ENCODE results near the gene PKDREJ. TPM values are rescaled to one million over a fixed set of nuclear protein-coding genes. Genes with fewer than 3 reads are reported as not detected.

PKDREJ gene
- polyA plus RNA-seq, 1 donor (not counting 4 experiments of a cell fraction or from before 2014, with no cell fraction given), result 0.01 TPM

DNA sequence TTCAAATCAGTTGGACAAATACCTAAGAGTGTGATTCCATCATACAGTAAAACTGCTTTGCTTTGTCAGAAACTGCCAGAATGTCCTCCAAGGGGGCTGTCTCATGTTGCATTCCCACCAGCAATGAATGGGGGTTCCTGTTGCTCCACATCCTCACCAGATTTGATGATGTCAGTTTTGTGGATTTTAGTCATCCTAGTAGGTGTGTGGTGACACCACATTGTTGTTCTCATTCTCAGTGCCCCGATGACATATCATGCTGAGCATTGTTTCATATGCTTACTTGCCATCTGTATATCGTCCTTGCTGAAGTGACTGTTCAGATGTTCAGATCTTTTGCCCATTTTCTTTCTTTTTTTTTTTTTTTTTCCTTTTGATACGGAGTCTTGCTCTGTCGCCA, 50.1 kb downstream of the PKDREJ start:
- Histone ChIP-seq H2AFZ (ENCODE audit: control insufficient read depth, low read length) (no peak overlapping the region), H3K4me3 (ENCODE audit: control insufficient read depth in 2 of 3, extremely low read depth in 1 of 3, insufficient read depth in 2 of 3, low read depth in 1 of 3, low read length in 3 of 3) (no peak overlapping the region), H3K4me1 (ENCODE audit: control insufficient read depth, extremely low read depth, insufficient read depth, low read length) (no peaks in the 10 kb centered on the region), H3K9ac (ENCODE audit: control insufficient read depth, extremely low read depth, insufficient read depth, low read length) (no peak overlapping the region), H3K9me3 (ENCODE audit: control insufficient read depth, low read depth, low read length) (peaks cover 3% of the 10 kb centered on the region), H4K20me1 (ENCODE audit: control insufficient read depth, extremely low read depth, insufficient read depth, low read length) (no peaks in the 10 kb centered on the region), H3K36me3 (ENCODE audit: control insufficient read depth in 2 of 2, extremely low read depth in 1 of 2, insufficient read depth in 2 of 2, low read length in 2 of 2) (peaks cover 0 to 5% of the 10 kb centered on the region in 2 experiments), H3K27me3 (ENCODE audit: control insufficient read depth, extremely low read depth, insufficient read depth, low read length) (no peaks in the 10 kb centered on the region), H3K79me2 (ENCODE audit: control insufficient read depth, insufficient read depth, low read length) (no peaks in the 10 kb centered on the region), H3K27ac (ENCODE audit: control insufficient read depth, insufficient read depth, low read length) (no peak overlapping the region), H3K4me2 (ENCODE audit: control insufficient read depth, extremely low read depth, insufficient read depth, low read depth, low read length) (no peak overlapping the region), H3K9me1 (ENCODE audit: control insufficient read depth, extremely low read depth, insufficient read depth, low read length) (no peaks in the 10 kb centered on the region)
- dilution Hi-C loops (cut with MboI; ENCODE audit: extremely low pct_ligation_motif_present, low sequenced_read_pairs), result no loop called here
- DNase-seq (ENCODE audit: low read depth, low spot score), result no peak
- no peak for FAIRE-seq
- TF ChIP-seq, protein P1, sequence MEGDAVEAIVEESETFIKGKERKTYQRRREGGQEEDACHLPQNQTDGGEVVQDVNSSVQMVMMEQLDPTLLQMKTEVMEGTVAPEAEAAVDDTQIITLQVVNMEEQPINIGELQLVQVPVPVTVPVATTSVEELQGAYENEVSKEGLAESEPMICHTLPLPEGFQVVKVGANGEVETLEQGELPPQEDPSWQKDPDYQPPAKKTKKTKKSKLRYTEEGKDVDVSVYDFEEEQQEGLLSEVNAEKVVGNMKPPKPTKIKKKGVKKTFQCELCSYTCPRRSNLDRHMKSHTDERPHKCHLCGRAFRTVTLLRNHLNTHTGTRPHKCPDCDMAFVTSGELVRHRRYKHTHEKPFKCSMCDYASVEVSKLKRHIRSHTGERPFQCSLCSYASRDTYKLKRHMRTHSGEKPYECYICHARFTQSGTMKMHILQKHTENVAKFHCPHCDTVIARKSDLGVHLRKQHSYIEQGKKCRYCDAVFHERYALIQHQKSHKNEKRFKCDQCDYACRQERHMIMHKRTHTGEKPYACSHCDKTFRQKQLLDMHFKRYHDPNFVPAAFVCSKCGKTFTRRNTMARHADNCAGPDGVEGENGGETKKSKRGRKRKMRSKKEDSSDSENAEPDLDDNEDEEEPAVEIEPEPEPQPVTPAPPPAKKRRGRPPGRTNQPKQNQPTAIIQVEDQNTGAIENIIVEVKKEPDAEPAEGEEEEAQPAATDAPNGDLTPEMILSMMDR (optimal IDR thresholded peaks at IDR 0.05 in 1 of 3, IDR thresholded peaks at IDR 0.05 in 1 of 3, conservative IDR thresholded peaks at IDR 0.05 in 1 of 3; ENCODE audit: extremely low read depth in 1 of 3, insufficient read depth in 2 of 3, low read length in 3 of 3), result no peak
- TF ChIP-seq EZH2 (IDR thresholded peaks at IDR 0.05; ENCODE audit: low read length), result no peak

DNA sequence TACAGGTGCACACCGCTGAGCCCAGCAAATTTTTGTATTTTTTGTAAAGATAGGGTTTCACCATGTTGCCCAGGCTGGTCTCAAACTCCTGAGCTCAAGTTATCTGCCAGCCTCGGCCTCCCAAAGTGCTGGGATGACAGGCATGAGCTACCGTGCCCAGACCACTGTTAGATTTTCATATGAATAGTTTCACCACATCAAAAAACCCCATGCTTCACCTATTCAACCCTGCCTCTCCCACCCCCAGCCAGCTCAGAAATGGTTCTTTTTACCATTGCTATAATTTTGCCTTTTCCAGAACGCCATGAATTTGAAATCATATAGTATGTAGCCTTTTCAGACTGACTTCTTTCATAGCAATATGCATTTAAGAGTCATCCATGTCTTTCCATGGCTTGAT, 50.9 kb downstream of the PKDREJ start:
- no peak for FAIRE-seq
- dilution Hi-C loops (cut with MboI; ENCODE audit: extremely low pct_ligation_motif_present, low sequenced_read_pairs), result no loop called here

More for the DNA sequence above, 50.9 kb downstream of the PKDREJ start:
- peaks cover 0 to 5% of the 10 kb centered on the region in 2 experiments for H3K36me3 ChIP-seq (ENCODE audit: control insufficient read depth in 2 of 2, extremely low read depth in 1 of 2, insufficient read depth in 2 of 2, low read length in 2 of 2)
- H3K4me2 ChIP-seq (ENCODE audit: control insufficient read depth, extremely low read depth, insufficient read depth, low read depth, low read length), result no peak overlapping the region
- H3K27me3 ChIP-seq (ENCODE audit: control insufficient read depth, extremely low read depth, insufficient read depth, low read length), result no peaks in the 10 kb centered on the region
- no peaks in the 10 kb centered on the region for H3K4me1 ChIP-seq (ENCODE audit: control insufficient read depth, extremely low read depth, insufficient read depth, low read length)
- H4K20me1 ChIP-seq (ENCODE audit: control insufficient read depth, extremely low read depth, insufficient read depth, low read length), result no peaks in the 10 kb centered on the region
- H3K27ac ChIP-seq (ENCODE audit: control insufficient read depth, insufficient read depth, low read length), result no peak overlapping the region
- peaks cover 3% of the 10 kb centered on the region for H3K9me3 ChIP-seq (ENCODE audit: control insufficient read depth, low read depth, low read length)
- H3K9ac ChIP-seq (ENCODE audit: control insufficient read depth, extremely low read depth, insufficient read depth, low read length), result no peak overlapping the region
- DNase-seq (ENCODE audit: low read depth, low spot score), result no peak
- no peaks in the 10 kb centered on the region for H3K79me2 ChIP-seq (ENCODE audit: control insufficient read depth, insufficient read depth, low read length)
- H3K4me3 ChIP-seq (ENCODE audit: control insufficient read depth in 2 of 3, extremely low read depth in 1 of 3, insufficient read depth in 2 of 3, low read depth in 1 of 3, low read length in 3 of 3), result no peak overlapping the region
- no peak overlapping the region for H2AFZ ChIP-seq (ENCODE audit: control insufficient read depth, low read length)
- no peaks in the 10 kb centered on the region for H3K9me1 ChIP-seq (ENCODE audit: control insufficient read depth, extremely low read depth, insufficient read depth, low read length)
- no peak for TF ChIP-seq EZH2 (IDR thresholded peaks at IDR 0.05; ENCODE audit: low read length)
- TF ChIP-seq, protein P1 (optimal IDR thresholded peaks at IDR 0.05 in 1 of 3, IDR thresholded peaks at IDR 0.05 in 1 of 3, conservative IDR thresholded peaks at IDR 0.05 in 1 of 3; ENCODE audit: extremely low read depth in 1 of 3, insufficient read depth in 2 of 3, low read length in 3 of 3), result no peak

Measured in keratinocyte (primary cell).